Kidney capillary endothelial cell (primary cell): ENCODE results near the gene TMEM147.

Experiments
- DNase-seq: peaks from one replicate; pipeline ENCODE4 v3.0.0-alpha.2; 2018; ENCODE audit warnings: low spot score

TMEM147 gene

GRCh38 chr19:35521124-35521743 lies 24.2 kb upstream of the TMEM147 start:
- DNase-seq, result no peak

GRCh38 chr19:35522745-35523327 lies 22.6 kb upstream of the TMEM147 start:
- DNase-seq, result no peak

DNA sequence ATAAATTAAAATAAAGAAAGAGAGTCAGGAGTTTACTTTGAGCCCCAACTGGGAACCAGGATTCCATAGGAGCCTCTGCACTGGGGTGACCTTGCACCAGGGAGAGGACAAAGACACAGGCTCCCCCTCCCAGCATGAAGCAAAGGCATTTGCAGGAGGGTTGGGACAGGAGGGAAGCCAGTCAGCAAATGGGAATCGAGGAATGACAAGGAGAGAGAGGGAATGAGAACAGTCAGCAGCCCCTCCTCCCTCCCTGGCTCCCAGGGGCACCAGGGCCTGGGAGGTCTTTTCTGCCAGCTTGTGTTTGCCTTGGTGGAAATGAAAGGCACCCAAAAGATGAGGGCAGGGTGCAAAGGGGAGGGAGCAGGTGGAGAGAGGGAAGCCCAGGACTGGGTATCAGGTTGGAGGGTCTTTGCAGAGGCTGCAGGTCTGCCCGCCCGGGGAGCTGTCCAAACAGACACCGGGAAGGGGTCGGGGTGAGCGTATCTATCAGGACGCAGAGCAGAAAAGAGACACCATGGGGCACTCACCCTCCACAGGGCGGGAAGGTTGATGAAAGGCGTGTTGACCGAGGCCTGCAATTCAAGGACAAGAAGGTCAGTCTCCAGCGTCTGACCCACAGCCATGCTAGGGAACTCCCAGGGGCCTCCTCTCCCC lies 21.1 kb upstream of the TMEM147 start:
- DNase-seq, result no peak

GRCh38 chr19:35525873-35526272 lies 19.6 kb upstream of the TMEM147 start:
- no peak for DNase-seq

DNA sequence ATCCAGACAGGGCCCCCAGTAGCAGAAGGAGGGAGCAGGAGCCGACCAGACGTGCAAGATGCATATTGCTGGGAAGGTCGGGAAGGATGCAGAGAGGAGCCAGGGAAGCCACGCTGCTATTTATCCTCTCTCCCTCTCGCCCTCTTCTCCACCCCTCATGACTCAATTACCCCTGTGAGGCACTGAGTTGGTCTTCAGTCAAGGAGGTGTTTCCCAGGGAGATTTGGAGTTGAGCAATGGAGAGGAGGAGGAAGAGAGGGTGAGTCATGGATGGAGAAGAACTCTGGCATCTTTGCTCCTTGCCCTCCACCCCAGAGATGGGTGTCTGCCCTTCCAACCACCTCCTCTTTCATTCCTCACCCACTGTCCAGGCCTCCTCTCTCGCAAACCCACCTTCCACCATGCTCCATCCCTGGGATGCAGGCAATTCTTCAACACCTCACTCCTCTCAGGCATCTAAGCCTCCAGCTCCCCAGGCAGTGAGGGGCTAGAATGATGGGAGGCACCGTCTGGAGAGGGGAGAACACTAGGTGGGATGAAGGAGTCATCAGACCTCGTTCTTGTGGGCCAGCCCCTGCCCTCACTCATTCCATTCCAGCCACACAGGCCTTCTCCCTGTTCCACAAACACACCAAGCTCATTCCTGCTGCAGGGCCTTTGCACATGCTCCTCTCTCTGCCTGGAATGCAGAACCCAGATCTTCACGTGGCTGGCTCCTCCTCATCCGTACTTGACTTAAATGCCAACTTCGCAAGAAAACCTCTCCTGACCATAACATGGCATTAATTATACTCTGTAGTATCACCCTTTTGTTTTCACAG lies 17.0 kb upstream of the TMEM147 start, which contains the start of gene SBSN:
Gene SBSN, minus strand, starts transcription at position 94 of the 821 bp plus-strand sequence. Its CDS starts 30 bp downstream, at position 64.
- DNase-seq, result no peak

DNA sequence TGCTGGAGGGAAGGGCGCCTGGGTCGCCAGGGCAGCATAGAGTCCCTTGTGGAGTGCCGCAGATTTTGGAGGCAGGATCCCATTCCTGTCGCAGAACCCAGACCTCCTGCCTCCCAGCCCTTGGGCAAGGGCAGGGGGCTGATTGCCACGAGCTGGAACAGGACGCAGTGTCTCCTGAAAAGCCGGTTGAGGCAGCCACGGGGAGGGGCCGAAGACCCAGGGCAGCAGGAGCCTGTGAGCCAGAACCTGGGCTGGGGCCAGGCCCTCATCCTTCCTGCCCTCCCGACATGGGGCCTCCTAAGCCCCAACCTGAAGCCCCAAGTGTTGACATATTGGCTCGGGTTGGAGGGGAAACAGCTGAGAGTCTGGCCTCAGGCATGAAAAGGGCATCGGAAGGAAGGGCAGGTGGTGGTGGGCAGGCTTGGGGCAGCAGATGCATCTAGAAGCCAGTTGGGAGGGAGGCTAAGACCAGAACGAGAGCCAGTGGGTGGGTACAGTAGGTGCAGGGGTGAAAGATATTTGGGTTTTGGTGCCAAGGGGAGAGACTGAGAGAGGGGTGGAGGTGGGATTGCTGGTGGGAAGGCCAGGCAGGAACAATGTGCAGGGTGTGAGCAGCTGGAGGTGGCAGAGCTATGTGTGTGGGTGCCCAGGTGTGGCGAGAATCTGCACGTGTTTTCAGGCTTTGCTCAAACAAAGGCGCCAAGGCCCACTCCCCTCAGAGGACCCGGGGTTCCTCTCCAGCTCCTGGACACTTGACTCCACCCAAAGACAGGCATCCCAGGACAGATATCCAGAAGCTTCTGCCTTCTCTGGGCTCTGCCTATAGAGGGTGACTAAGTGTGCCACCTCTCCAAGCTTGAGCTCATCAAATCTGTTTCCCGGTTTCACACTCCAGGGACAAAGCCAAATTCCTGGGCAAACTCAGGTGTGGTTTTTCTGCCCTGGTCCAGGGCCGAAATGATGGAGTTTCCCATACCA lies 15.9 kb upstream of the TMEM147 start:
- DNase-seq, result no peak

GRCh38 chr19:35531291-35531690 lies 14.1 kb upstream of the TMEM147 start:
- no peak for DNase-seq

- DNase-seq, result no peak
Observed at GRCh38 chr19:35533201-35533821, 12.1 kb upstream of the TMEM147 start, which contains the start of gene GAPDHS. TSS of gene GAPDHS (plus strand) at chr19:35533456. CDS start at chr19:35533528, 72 bp downstream.

GRCh38 chr19:35533822-35534392 lies 11.5 kb upstream of the TMEM147 start:
- no peak for DNase-seq

DNA sequence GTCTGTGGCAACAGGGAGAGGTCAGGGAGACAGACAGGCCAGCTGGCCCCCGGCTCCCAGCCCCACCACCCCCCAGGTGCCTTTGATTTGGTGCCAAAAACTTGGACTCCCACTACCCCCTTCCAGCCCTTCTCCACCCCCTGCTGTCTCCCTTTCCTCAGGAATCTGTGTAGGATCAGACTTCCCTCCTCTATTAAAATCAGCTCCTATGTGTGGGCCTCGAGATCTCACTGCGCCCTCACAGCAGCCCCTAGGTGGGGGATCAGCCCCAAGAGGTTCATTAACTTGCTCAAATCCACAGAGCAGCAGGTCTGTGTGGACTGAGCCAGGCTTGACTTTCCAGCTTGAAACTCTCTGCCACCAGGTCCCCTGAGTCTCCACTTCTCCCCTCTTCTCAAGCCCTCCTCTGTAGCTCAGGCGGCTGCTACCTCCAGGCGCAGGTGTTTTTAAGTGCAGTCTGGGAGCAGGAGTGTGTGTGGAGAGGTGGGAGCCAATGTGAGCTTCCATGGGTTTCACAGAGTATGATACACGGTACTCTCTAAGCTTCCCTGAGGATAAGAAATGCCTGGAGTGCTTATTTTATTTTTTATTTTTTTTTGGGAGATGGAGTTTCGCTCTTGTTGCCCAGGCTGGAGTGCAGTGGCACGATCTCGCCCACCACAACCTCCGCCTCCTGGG lies 10.5 kb upstream of the TMEM147 start:
- DNase-seq, result no peak

DNA sequence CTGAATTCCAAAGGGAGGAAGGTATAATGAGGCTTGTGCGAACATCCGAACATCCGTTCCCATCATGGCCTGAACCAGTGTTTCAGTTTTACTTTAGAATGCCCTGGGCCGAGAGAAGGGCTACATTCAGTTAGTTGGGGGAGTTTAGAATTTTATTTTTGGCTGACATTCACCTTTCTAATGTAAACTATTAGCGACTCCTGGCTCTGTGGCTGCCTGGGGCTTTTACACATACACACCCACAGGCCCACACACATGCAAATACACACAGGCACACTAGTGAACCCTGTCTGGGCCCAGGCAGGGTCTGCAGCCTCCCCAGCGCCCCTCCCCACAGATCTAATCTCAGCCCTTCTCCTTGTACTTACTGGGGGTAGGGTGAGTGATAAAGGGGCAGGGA lies 6.1 kb upstream of the TMEM147 start:
- no peak for DNase-seq

DNA sequence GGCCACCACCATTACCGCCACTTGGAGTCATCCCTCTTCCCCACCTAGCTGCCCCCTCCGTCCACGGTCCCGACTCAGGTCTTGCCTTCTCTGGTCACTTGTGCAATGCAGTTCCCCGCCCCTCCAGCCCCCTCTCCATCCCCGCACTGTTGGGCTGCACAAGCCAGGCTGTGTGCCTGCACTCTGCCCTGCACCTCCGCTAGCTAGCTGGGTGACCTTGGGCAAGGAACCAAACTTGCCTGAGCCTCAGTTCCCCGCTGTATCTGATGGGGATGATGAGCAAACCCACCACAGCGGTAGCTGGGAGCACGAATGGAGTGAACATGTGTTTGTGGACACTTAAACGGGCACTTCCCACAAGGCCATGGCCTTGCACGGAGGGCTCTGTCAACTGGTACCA lies 5.6 kb upstream of the TMEM147 start:
- no peak for DNase-seq

- DNase-seq, result no peak
Observed at GRCh38 chr19:35540356-35540927, 5.0 kb upstream of the TMEM147 start.

DNA sequence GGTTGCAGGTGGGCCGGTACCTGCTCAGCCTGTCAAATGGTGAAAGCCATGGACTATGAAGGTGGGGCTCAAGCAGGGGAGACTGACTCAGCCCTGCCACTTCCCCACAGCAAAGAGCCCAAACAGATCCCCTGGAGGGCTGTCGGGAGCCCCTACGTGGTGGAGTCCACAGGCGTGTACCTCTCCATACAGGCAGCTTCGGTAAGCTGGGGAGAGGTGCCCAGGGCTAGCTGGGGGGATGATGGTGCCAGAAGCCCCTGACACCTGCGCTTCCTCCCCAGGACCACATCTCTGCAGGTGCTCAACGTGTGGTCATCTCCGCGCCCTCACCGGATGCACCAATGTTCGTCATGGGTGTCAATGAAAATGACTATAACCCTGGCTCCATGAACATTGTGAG lies 3.2 kb upstream of the TMEM147 start:
- no peak for DNase-seq

GRCh38 chr19:35543280-35544109 lies 1.9 kb upstream of the TMEM147 start:
- DNase-seq, result no peak

DNA sequence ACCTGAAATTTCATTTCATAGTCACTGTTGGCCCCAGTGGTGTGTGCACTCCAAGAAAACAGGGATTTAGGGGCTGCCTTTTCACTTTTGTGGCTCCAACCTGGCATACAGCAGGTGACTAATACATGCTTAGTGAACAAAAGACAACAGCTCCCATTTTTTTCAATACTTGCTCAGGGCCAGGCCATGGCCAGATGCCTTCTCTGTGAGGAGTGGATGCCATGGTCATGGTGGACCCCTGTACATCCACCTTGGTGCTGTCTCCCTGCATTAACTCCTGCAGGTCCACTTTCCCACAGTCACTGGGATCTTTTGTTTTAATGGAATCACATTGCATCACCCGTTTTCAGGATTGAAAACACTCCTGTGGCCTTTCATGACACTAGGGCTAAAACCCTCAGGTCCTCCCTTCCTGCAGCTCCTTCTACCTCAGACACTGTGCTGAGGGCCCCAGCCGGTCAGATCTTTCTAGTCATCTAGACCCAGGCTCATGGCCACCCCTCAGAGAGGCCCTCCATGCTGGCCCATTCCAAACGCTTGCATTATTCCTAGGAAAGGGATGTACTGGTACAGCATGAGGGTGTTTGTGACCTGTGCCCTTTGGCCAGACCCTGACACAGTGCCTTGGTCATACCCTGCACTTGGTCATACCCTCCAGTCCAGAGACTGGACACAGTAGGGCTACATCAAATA lies 1.2 kb upstream of the TMEM147 start:
- no peak for DNase-seq

DNA sequence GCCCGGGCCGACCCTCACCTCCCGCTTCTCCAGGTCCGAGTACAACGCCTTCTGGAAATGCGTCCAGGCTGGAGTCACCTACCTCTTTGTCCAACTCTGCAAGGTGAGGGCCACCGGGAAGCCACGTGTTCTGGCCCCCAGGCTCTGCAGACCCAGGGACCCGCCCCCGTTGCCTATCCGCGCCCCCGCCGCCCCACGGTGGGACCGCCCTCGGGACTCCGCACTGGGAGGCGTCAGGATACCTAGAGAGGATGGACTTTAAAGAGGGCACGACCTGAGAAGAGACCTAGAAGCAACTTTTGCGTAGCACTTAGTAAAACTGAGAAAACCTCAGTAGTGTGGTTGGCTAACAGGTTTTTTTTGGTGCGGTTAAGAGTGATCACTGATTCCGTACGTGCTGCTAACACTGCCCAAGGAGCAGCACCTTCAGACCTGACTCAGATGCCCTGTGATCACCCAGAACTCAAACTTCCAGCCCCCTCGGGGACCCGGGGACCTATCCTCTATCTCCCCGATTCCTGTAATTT lies 492 bp downstream of the TMEM147 start:
- no peak for DNase-seq

- DNase-seq, result no peak
Observed at GRCh38 chr19:35546532-35546931, 1.1 kb downstream of the TMEM147 start.
